ENCODE measurements around the gene SMYD3.

- TF ChIP-seq, protein P1, sequence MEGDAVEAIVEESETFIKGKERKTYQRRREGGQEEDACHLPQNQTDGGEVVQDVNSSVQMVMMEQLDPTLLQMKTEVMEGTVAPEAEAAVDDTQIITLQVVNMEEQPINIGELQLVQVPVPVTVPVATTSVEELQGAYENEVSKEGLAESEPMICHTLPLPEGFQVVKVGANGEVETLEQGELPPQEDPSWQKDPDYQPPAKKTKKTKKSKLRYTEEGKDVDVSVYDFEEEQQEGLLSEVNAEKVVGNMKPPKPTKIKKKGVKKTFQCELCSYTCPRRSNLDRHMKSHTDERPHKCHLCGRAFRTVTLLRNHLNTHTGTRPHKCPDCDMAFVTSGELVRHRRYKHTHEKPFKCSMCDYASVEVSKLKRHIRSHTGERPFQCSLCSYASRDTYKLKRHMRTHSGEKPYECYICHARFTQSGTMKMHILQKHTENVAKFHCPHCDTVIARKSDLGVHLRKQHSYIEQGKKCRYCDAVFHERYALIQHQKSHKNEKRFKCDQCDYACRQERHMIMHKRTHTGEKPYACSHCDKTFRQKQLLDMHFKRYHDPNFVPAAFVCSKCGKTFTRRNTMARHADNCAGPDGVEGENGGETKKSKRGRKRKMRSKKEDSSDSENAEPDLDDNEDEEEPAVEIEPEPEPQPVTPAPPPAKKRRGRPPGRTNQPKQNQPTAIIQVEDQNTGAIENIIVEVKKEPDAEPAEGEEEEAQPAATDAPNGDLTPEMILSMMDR (IDR thresholded peaks at IDR 0.05 in 2 of 3, conservative IDR thresholded peaks at IDR 0.05 in 1 of 3; ENCODE audit: insufficient read depth in 2 of 3, low read depth in 1 of 3, low read length in 3 of 3): no peak
- TF ChIP-seq, protein P2, sequence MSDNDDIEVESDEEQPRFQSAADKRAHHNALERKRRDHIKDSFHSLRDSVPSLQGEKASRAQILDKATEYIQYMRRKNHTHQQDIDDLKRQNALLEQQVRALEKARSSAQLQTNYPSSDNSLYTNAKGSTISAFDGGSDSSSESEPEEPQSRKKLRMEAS (CRISPR knock-in tag; IDR thresholded peaks at IDR 0.05): no peak
- TF ChIP-seq ZNF134 (CRISPR knock-in tag; conservative IDR thresholded peaks at IDR 0.05) (no peak), ZBTB7A (IDR thresholded peaks at IDR 0.05; ENCODE audit: borderline replicate concordance, control insufficient read depth, low read depth, low read length) (no peak), ETV6 (IDR thresholded peaks at IDR 0.05; ENCODE audit: borderline replicate concordance in 1 of 2, low read depth in 2 of 2, low read length in 1 of 2) (no peak), ETV6 (CRISPR knock-in tag; IDR thresholded peaks at IDR 0.05; ENCODE audit: borderline replicate concordance) (no peak), HMG20B (CRISPR knock-in tag; IDR thresholded peaks at IDR 0.05) (no peak), EGR1 (conservative IDR thresholded peaks at IDR 0.05) (no peak), PRDM10 (IDR thresholded peaks at IDR 0.05; ENCODE audit: partially characterized antibody) (no peak), RNF2 (IDR thresholded peaks at IDR 0.05) (no peak), NFATC3 (IDR thresholded peaks at IDR 0.05) (no peak)
- TF ChIP-seq, protein P3, sequence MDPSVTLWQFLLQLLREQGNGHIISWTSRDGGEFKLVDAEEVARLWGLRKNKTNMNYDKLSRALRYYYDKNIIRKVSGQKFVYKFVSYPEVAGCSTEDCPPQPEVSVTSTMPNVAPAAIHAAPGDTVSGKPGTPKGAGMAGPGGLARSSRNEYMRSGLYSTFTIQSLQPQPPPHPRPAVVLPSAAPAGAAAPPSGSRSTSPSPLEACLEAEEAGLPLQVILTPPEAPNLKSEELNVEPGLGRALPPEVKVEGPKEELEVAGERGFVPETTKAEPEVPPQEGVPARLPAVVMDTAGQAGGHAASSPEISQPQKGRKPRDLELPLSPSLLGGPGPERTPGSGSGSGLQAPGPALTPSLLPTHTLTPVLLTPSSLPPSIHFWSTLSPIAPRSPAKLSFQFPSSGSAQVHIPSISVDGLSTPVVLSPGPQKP (CRISPR knock-in tag; IDR thresholded peaks at IDR 0.05): no peak
- TF ChIP-seq, protein P4, sequence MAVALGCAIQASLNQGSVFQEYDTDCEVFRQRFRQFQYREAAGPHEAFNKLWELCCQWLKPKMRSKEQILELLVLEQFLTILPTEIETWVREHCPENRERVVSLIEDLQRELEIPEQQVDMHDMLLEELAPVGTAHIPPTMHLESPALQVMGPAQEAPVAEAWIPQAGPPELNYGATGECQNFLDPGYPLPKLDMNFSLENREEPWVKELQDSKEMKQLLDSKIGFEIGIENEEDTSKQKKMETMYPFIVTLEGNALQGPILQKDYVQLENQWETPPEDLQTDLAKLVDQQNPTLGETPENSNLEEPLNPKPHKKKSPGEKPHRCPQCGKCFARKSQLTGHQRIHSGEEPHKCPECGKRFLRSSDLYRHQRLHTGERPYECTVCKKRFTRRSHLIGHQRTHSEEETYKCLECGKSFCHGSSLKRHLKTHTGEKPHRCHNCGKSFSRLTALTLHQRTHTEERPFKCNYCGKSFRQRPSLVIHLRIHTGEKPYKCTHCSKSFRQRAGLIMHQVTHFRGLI (CRISPR knock-in tag; IDR thresholded peaks at IDR 0.05): no peak
Observed at GRCh38 chr1:245906207-245906606, 600.9 kb downstream of the SMYD3 start.

All from K562 (cell line).